GM13977 (cell line): ENCODE data around the gene GLRX5.

ENCODE experiments used
- DNase-seq: peaks from one replicate; pipeline ENCODE4 v3.0.0; 2012; ENCODE audit warnings: low spot score
- in situ Hi-C: fragments of 300-500 bp; cut with MboI; formaldehyde crosslinking; loops from one replicate; pipeline ENCODE4 v1.12.0; 2022; ENCODE audit warnings: low sequenced_read_pairs, low pct_unique_long_range_greater_than_20kb, mixed read lengths, inconsistent platforms; ENCODE audit not compliant: unreplicated experiment
- TF ChIP-seq, protein P1 (sequence below): IDR thresholded peaks from 2 replicates; pipeline ENCODE4 v1.5.1; 2012; ENCODE audit warnings: mild to moderate bottlenecking, control low read depth; ENCODE audit not compliant: insufficient read depth; ENCODE audit errors: extremely low read depth, missing control alignments

The GLRX5 gene

GRCh38 chr14:95510804-95511203 lies 24.0 kb upstream of the GLRX5 start:
- TF ChIP-seq, protein P1, sequence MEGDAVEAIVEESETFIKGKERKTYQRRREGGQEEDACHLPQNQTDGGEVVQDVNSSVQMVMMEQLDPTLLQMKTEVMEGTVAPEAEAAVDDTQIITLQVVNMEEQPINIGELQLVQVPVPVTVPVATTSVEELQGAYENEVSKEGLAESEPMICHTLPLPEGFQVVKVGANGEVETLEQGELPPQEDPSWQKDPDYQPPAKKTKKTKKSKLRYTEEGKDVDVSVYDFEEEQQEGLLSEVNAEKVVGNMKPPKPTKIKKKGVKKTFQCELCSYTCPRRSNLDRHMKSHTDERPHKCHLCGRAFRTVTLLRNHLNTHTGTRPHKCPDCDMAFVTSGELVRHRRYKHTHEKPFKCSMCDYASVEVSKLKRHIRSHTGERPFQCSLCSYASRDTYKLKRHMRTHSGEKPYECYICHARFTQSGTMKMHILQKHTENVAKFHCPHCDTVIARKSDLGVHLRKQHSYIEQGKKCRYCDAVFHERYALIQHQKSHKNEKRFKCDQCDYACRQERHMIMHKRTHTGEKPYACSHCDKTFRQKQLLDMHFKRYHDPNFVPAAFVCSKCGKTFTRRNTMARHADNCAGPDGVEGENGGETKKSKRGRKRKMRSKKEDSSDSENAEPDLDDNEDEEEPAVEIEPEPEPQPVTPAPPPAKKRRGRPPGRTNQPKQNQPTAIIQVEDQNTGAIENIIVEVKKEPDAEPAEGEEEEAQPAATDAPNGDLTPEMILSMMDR = no peak
- in situ Hi-C loops = loop anchor here (25.0 kb wide), 1 partner anchor 1549 kb away; no protein-coding TSS in a partner anchor
- no peak for DNase-seq

GRCh38 chr14:95511687-95512086 lies 23.2 kb upstream of the GLRX5 start:
- in situ Hi-C loops = loop anchor here (25.0 kb wide), 1 partner anchor 1549 kb away; no protein-coding TSS in a partner anchor
- TF ChIP-seq, protein P1 = no peak
- DNase-seq = no peak

DNA sequence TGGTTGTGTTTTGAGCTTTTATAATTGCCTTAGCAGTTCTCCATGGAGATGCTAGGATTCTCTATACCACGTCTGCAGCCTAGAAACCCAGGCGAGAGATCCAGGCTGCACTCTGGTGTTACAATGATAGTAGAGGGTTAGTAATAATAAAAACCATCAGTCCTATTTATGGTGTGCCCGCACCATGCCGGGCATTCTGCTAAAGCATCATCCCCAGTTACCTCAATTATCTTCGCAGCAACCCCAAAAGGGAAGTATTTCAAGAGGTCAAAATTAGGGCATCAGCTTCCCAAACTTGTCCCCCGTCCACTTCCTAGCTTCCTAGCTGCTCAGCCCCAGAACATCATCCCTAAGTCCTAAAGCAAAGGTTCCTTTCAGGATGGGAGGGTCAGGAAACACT lies 21.6 kb upstream of the GLRX5 start:
- DNase-seq = no peak
- TF ChIP-seq, protein P1 = no peak

DNA sequence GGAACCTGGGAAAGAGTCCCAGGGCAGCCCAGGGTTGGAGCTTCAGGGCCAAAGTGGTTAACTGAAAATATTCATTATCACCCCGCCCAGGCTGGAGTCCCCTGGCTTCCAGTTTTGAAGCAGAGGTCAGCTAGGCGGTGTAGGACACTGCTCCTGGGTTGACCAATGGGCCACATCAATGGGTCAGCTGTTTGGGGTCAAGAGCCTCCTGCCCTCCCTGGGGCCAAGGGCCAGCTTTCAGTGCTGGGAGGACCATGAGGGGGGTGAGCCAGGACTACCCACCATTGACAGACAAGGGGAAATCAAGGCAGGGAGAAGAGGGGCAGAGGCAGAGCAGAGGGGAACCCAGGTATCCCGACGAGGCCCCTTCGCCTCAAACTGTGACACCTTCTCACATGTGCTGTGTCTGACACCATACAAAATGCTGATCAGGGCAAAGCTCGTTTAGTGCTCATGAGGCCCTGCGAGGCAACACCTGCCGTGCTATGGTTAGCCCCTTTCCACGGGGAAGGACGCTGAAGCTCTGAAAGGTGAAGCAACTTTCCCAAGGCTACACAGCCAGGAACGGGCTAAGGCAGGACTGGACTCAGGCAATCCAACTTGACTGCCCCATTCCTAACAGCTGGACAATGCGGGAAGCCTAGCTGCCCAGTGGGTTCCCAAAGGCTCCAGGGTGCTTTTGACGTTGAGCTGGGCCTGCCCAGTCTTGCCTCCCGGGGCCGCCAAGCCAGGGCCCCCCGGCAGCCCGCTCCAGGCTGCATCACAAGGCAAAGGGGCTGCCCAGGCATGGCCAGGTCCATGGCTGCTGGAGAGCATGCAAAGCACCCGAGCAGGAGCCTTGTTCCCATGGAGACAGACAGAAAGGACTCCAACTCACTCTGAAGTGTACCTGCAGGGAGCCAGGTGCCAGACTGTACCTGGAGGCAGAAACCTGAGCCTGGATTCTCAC lies 20.4 kb upstream of the GLRX5 start:
- TF ChIP-seq, protein P1 = no peak
- DNase-seq = no peak
- in situ Hi-C loops = loop anchor here (25.0 kb wide), 1 partner anchor 1552 kb away; no protein-coding TSS in a partner anchor

More for the DNA sequence above, 21.6 kb upstream of the GLRX5 start:
- in situ Hi-C loops = loop anchor here (25.0 kb wide), 1 partner anchor 1551 kb away; no protein-coding TSS in a partner anchor

GRCh38 chr14:95515080-95515489 lies 19.8 kb upstream of the GLRX5 start:
- TF ChIP-seq, protein P1 = no peak
- DNase-seq = no peak
- in situ Hi-C loops = loop anchor here (25.0 kb wide), 1 partner anchor 1553 kb away; no protein-coding TSS in a partner anchor

GRCh38 chr14:95515596-95516552 lies 19.0 kb upstream of the GLRX5 start:
- DNase-seq = peak; percentile 96
- in situ Hi-C loops = loop anchor here (25.0 kb wide), 1 partner anchor 1554 kb away; no protein-coding TSS in a partner anchor
- TF ChIP-seq, protein P1 = peak; percentile 40
